ENCODE results near the gene HOXC6.

Gene HOXC6

DNA sequence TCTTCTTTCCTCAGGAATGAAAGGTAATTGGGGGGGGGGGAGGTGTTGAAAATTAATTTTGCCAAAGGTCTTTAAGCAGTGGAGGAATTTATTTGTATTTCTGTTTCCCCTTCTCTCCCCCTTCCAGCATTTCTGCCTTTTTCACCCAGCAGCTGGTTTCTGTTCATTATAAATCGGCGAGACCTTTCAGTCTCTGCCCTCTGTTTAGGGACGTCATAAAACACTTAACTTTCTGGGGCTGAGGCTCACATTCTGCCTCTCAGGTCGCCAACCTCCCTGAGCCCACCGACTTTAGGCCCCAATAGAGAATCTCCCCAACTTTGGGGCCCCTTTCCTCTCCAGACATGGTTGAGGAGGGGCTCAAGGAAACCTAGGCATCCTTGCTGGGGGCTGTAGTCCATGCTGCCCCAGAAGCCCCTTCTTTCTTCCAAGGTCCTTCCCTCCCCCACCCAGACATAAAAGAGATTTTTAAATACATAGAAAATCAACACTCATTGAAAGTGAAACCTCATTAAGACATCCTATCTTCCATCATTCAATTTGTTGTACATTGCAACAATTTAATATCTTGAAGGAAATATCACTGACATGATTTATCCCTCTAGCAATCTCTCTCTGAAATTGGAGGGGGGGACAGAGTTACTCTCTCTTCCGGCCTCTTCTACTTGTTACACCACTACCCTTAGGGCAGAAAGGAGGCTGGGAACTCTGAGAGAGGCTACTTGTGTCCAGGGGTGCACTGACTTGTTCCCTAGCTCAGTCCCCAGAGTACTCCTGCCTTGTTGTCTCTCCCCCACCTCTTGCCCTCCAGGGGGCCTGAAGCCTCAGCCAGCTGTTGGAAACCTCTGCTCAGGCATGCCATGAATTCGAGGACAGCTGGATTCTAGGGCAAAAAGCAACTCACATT, 2.5 kb upstream of the HOXC6 start:
- no peak for DNase-seq (ENCODE audit: low read depth in 1 of 2, low spot score in 1 of 2)

DNA sequence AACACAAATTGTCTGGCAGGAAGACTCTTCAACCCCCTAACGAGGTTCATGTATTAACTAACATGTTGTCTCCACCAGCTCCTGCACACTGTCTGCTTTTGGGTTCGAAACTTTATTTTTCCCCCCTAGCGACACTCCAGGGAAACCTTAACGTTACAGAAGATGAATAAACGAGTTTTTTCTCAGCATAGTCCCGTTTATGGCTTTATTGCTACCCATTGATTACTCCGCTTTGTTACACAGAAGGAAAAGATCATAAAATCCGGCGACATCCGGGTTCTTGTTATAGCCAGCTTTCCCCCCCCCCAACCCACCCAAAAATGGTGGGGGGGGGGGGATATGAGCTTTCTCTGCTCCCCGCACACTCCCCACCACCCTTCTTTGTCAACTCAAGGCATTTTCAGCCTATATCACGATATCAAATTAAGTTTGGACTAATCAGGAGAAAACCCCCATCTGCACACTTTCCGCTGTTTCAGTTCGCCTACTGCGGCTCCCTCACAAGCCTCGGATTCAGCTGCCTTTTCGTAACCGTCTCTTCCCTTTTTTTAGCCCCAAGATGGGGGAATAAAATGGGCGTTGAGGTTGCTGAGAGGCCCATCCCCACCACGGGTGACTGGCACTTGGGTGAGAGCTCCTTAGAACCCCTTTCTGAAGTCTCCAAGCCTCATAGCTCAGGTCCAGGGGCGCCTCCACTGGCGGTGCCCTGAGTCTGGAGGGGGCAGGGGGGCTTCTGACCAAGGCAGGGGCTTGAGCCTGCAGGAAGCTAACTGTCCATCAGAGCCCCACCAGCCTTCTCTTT, 1.4 kb upstream of the HOXC6 start:
- DNase-seq (ENCODE audit: low read depth in 1 of 2, low spot score in 1 of 2) = no peak

DNA sequence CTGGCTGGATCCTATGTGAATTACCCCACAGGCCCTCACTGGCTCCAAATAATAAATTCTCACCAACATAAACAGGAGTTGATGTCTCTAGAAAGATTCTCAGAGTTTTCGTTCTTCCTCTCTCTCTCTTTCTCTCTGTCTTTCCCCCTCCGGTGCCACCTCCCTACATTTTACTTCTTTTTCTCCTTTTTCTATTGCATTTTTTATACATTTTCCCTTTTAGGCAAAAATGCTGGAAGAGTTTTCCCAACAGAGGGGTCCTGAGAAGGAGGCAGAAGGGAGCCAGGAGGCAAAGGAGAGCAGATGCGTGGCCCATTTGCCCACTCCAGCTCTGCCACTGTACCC, 826 bp upstream of the HOXC6 start:
- no peak for DNase-seq (ENCODE audit: low read depth in 1 of 2, low spot score in 1 of 2)

DNA sequence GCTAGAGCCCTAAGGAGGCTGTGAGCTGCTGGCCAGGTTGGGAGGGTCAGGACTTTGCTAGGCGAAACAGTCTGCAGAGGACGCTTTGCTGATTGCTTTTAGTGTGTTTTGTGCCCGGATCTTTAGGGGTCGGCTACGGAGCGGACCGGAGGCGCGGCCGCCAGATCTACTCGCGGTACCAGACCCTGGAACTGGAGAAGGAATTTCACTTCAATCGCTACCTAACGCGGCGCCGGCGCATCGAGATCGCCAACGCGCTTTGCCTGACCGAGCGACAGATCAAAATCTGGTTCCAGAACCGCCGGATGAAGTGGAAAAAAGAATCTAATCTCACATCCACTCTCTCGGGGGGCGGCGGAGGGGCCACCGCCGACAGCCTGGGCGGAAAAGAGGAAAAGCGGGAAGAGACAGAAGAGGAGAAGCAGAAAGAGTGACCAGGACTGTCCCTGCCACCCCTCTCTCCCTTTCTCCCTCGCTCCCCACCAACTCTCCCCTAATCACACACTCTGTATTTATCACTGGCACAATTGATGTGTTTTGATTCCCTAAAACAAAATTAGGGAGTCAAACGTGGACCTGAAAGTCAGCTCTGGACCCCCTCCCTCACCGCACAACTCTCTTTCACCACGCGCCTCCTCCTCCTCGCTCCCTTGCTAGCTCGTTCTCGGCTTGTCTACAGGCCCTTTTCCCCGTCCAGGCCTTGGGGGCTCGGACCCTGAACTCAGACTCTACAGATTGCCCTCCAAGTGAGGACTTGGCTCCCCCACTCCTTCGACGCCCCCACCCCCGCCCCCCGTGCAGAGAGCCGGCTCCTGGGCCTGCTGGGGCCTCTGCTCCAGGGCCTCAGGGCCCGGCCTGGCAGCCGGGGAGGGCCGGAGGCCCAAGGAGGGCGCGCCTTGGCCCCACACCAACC, 1.5 kb downstream of the HOXC6 start:
- DNase-seq (ENCODE audit: low read depth in 1 of 2, low spot score in 1 of 2) = no peak

DNA sequence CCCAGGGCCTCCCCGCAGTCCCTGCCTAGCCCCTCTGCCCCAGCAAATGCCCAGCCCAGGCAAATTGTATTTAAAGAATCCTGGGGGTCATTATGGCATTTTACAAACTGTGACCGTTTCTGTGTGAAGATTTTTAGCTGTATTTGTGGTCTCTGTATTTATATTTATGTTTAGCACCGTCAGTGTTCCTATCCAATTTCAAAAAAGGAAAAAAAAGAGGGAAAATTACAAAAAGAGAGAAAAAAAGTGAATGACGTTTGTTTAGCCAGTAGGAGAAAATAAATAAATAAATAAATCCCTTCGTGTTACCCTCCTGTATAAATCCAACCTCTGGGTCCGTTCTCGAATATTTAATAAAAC, 2.2 kb downstream of the HOXC6 start:
- DNase-seq (ENCODE audit: low read depth in 1 of 2, low spot score in 1 of 2) = no peak

DNA sequence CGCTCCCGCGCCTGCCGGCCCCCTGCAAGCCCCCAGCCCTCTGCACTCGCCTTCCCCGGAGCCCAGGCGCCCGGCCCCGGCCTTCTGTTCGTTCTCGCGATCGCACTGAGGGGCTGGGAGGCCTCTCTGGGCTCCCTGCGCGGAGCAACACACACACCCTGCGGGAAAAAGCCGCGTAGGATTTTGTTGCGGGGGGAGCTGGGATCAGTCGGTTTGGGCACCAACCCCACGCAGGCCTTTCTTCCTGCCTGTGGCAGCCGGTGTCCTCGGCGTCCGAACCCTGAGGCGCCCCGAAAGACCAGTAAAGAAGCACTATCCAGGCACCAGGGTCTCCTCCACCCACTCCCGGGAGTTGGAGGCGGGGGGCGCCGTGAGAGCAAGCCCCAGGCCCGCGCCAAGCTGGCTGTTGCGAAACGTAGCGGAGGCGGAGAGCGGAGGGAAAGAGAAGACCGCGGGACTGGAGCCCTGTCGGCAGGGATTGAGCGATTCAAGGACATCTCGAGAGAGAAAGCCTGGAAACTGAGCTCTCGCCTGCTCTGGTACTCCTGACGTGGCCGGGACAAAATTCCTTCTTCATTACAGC, 2.7 kb downstream of the HOXC6 start:
- DNase-seq (ENCODE audit: low read depth in 1 of 2, low spot score in 1 of 2) = no peak

DNA sequence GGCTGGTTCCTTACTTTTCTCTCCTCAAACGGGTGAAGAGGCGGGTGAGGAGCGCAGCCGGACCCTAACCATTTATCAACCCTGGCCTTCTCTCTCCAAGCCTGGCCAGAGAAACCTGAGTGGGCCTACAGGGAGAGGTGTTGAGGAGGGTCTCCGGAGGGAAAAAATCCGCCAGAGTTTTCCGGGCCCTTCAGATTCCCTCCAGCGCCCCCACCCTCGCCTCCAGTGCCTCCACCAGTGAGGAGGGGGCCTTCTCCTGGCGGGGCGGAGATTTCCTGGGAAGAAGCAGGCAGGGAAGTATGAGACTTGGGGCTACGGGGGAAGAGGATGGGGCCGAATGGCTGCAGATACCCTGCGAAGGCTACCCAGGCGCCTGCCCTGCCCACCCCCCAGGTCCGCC, 3.2 kb downstream of the HOXC6 start:
- no peak for DNase-seq (ENCODE audit: low read depth in 1 of 2, low spot score in 1 of 2)

DNA sequence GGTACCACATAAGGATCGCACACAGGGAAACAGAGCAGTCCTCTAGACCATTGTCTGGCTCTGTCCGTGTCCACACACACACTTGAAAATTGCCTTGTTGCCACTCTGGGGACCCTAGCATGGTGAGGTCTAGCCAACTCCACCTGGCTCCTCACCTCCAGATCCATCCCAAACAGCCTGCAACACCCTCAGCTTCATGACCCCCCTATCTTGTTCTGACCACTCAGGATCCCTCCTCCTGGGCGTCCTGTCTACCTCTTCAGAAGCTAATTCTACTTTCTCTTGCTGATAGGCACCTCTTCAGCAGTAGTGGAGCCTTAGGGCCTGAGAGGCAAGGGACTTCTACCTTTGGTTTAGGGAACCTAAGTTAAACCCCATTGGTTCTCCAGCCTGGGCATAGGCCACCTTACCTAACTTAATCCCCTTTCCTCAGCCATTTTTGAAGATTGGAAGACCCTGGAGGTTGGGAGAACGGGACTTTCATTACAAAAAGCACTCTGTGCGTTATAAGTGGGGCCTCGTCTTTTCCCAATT, 3.9 kb downstream of the HOXC6 start:
- no peak for DNase-seq (ENCODE audit: low read depth in 1 of 2, low spot score in 1 of 2)

DNA sequence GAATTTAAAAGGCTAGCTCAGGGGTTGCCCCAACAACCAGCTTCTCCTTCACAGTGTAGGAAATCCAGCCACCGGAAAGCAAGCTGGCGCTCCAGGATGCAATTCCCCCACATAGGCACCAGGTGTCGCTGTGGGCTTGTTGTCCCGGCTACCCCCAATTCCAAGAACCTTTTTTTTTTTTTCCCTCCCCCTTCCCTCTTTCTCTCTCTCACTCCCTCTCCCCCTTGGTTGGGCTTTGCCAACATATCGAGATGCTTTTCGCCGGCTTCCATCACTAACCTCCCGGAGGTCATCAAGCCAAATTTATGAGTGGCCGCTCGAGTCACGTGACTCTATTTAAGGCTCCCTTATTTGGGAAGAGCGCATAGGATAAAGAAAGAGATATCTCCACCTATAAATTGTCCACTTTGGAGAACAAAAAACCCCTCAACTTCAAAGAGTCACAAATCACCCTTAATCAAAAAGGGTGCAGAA, 4.4 kb downstream of the HOXC6 start, which contains the start of gene HOXC5:
TSS of gene HOXC5 (plus strand) at position 424 of the 474 bp plus-strand sequence. CDS start 73 bp downstream, outside the sequence.
- peak in 1 of 2 donors; percentile 45 for DNase-seq (ENCODE audit: low read depth in 1 of 2, low spot score in 1 of 2)

DNA sequence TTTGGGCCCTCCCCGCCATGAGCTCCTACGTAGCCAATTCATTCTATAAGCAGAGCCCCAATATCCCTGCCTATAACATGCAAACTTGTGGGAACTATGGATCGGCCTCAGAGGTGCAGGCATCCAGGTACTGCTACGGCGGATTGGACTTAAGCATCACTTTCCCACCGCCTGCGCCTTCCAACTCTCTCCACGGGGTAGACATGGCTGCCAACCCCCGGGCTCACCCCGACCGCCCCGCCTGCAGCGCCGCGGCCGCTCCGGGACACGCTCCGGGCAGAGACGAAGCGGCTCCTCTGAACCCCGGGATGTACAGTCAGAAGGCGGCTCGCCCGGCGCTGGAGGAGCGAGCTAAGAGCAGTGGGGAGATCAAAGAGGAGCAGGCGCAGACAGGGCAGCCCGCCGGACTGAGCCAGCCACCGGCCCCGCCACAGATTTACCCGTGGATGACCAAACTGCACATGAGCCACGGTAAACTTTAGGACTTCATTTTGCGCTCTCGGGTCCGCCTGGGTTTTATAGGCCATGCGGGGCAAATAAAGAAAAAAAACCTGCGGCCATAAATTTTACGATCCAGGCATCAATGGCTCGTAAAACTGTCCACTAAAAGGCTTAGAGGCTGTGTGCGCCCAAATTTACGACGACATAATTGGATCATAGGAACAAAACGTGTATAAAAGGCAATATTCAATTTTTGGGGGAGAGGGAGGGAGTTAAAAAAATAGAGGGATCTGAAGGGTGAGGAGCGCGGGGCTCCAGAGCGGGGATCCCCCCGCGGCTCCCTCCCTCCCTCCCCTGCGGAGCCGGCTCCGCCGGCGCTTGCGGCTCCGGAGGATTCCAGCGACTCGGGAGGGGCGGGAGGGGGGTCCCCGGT, 5.1 kb downstream of the HOXC6 start:
- no peak for DNase-seq (ENCODE audit: low read depth in 1 of 2, low spot score in 1 of 2)

DNA sequence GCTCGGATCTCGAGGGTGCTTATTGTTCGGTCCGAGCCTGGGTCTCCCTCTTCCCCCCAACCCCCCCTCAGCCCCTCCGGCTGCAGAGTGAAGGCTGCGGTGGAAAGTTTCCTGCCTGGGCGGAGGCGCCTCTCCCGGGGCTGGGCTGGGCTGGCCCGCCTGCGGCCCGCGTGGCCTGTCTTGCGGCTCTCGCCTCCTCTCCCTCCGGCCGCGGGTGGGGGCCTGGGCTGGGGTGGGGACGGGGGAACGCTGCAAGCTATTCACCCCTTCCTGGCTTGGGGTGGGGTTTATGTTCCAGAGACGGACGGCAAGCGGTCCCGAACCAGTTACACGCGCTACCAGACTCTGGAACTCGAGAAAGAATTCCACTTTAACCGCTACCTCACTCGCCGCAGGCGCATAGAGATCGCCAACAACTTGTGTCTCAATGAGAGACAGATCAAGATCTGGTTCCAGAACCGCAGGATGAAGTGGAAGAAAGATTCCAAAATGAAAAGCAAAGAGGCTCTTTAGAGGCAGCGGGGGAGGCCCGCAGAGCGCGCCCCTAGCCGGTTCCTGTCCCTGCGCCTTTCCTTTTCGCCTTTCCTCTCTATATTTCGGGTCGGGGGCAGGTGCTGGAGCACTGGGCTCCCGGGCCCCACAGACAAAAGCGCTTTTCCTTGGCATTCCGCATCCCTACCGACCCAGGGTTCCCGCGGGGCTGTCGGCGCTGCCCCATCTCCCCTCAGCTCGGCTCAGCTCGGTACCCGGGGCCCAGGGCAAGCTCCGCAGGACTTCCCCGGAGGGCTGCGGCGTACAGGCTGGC, 5.9 kb downstream of the HOXC6 start:
- no peak for DNase-seq (ENCODE audit: low read depth in 1 of 2, low spot score in 1 of 2)

DNA sequence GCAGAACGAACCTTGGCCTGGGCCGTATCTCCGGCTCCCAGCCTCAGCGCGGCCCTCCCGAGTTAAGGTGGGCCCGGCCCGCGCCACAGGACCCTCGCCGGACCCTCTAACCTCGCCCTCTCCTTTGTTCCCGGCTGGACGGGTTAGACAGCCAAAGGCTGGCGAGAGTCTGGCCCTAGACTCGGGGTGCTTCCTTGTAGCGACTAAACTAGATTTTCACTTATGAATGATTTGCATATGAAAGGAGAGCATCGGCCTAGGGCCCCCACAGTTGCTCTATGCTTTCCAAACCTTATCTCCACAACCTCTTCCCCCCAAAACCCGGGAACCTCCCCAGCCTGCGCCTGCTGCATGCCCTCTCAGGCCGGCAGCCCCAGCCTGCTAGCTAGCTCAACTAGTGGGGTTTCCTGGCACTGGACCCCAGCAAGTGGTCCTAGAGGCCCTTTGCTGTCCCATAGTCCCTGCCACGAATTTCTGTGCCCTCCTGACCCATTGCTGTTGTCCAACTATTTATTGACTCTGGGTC, 6.6 kb downstream of the HOXC6 start:
- no peak for DNase-seq (ENCODE audit: low read depth in 1 of 2, low spot score in 1 of 2)

DNA sequence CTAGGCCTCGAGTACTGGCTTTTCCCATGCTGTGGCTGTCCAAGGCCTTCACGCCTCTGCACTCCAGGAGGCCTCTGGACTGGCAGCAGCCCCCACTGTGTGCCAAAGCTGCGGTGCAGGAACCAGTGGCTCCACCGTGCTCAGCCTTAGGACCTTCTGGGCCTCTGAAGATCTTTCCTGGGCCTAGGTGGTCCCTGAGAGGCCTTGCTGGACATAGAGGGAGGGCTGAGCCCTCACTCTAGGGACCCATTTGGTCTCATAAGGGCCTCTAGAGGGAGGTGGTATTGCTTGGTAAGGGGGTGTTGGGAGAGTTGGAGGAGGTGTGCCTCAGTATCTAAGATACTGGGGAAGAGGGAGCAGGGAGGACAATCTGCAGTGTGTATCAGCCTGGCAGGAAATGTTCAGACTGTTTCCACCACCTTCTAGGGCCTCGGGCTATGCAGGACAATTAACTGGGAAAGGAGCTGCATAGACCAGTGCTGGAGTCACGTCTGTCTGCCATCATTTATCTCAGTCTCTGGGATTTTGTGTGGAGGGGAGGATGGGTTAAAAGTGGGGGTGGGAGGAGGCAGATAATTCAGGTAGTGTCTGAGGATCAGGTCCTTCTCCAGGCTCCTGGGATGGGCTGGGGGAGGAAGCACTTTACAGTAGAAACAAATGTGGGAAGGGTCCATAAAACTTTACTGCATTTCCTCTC, 7.5 kb downstream of the HOXC6 start:
- DNase-seq (ENCODE audit: low read depth in 1 of 2, low spot score in 1 of 2) = no peak

DNA sequence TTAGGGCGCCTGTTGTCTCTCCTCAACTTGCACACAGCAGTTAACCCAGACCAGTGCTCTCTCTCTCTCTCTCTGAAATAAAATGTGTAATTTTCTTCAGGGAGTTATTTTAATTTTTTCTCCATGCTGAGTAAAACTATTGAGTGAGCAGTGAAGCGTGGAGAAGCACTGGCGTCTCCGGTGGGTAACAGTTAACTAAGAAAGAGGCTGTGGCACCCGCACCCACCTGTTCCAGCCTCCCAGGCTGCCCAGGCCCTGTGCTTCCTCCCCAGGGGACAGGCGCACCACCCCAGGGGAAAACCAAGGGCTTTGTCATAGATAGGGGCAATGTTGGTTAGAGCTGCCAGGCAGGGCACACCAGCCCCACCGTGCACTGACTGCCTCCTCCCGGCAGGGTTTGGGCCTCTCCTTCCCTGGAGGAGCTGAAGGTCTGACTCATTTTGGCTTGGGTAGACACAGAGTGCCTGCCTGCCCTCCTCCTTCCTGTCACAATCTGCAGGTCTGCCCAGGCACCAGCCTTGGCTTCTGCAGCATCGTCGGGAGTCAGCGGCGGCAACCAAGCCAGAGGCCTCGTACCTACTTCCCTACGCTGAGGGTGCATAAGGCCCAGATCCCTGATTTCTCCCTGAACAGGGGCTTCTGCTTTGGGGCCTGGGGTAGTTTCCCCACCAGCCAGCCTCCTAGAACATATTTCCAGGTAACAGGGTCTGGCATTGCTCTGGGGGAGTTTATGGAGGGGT, 8.6 kb downstream of the HOXC6 start:
- DNase-seq (ENCODE audit: low read depth in 1 of 2, low spot score in 1 of 2) = no peak

DNA sequence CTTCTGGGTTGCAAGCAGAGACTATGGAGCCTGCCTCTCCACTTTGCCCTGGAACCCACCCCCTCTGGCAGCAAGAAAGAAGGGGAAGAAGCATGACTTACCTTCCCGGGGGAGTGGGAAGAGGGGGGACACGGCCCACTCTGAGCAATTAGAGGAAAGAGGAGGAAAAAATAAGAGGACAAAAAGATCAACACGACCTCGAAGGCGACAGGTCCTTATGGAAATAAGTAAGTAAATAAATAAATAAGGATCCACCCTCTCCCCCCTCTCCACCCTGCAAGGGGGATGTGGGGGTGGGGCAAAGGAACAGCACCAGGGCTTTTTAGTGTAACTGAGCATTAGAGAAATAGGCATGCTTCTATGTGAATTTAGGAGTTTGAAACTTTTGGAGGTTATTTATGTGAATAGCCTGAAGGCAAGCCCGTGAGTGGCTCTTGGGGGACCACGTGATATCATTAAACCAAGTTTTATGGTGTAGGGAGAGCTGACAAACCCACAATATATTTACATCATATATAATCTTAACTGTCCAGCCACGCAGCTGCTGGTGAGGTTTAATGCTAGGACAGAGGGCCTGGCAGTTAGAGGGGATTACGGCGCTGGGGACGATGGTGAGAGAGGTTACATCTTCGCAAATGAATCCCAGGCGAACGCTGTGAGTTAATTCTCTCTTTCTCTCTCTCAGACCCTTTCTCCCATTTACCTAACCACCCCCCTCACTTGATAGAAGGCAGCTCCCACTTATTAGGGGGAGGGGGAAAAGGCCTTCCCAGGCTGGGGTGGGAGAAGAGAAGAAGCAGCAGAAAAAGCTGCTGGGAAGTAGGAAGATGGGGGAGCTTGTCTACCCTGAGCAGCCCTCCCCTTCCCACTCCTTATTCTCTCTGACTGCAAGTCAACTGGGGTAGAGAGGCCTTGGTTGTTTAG, 9.4 kb downstream of the HOXC6 start:
- no peak for DNase-seq (ENCODE audit: low read depth in 1 of 2, low spot score in 1 of 2)

DNA sequence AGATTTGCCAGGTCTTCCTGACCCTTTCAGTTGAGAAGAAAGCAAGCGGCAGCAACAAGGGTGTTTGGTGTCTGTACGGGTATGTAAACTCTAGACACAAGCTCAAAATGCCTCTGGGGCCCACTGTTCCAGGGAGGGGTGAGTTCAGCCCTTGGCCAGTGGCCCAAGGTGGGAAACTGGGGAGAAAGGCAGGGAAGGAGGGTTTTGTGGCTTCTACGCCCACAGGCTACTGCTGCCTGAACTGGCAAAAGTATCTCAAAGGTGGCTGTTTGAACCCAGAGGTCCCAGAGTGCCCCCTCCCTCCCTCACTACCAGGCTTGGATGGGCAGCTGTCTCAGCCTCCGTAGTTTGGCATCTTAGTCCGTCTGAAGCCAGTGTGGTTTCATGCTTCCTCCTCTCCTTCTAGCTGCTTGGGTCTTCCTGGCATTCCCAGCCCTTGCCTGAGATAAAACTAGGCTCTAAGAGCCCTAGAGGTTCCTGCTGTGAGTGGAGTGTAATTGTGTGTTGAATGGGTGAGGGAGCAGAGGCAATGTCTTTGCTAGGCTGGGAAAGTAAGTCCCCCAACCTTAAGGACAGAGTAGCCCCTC, 10.1 kb downstream of the HOXC6 start:
- DNase-seq (ENCODE audit: low read depth in 1 of 2, low spot score in 1 of 2) = no peak

Data from activated CD4-positive, alpha-beta T cell treated with anti-CD3 and anti-CD28 coated beads, Interleukin-2, amount 50 U/mL, for 24 hours (primary cell).